ENCODE data around the gene CDC20.
"Not testable (repeated sequence)": the region's sequence is repeated elsewhere in the genome, so short reads cannot be mapped to it uniquely, and the experiment has no call there.

CDC20 gene

GRCh38 chr1:43358121-43358745, 548 bp upstream of the CDC20 start:
- H3K9me3 ChIP-seq (ENCODE audit: control insufficient read depth, insufficient read depth, low read length), result no peaks in the 10 kb centered on the region
- H3K4me1 ChIP-seq (ENCODE audit: insufficient read depth, low read length), result peaks cover 4% of the 10 kb centered on the region; the same call in 1 of the 2 replicates
- peak overlapping the region; percentile 95 for H3K9ac ChIP-seq (ENCODE audit: low read depth, low read length)
- H3K36me3 ChIP-seq (ENCODE audit: insufficient read depth, low read length), result peaks cover 23% of the 10 kb centered on the region

- peaks cover 28% of the 10 kb centered on the region for H3K36me3 ChIP-seq (ENCODE audit: insufficient read depth, low read length)
- peaks cover 4% of the 10 kb centered on the region; the same call in 1 of the 2 replicates for H3K4me1 ChIP-seq (ENCODE audit: insufficient read depth, low read length)
- no peaks in the 10 kb centered on the region for H3K9me3 ChIP-seq (ENCODE audit: control insufficient read depth, insufficient read depth, low read length)
- H3K9ac ChIP-seq (ENCODE audit: low read depth, low read length), result peak overlapping the region; percentile 62
These were observed 915 bp downstream of the CDC20 start for GRCh38 chr1:43359696-43360095.

DNA sequence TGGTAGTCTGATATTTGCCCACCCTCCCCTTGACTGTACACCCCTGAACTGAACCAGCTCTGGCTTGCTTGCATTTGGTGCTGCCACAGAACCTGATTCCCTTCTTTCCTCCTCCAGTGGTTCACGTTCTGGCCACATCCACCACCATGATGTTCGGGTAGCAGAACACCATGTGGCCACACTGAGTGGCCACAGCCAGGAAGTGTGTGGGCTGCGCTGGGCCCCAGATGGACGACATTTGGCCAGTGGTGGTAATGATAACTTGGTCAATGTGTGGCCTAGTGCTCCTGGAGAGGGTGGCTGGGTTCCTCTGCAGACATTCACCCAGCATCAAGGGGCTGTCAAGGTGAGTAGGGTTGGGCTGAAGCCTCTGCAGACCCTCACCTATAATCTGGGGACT, 1.8 kb downstream of the CDC20 start:
- peaks cover 29% of the 10 kb centered on the region for H3K36me3 ChIP-seq (ENCODE audit: insufficient read depth, low read length)
- no peaks in the 10 kb centered on the region for H3K9me3 ChIP-seq (ENCODE audit: control insufficient read depth, insufficient read depth, low read length)
- H3K9ac ChIP-seq (ENCODE audit: low read depth, low read length), result no peak overlapping the region
- H3K4me1 ChIP-seq (ENCODE audit: insufficient read depth, low read length), result peaks cover 4% of the 10 kb centered on the region; the same call in 1 of the 2 replicates

DNA sequence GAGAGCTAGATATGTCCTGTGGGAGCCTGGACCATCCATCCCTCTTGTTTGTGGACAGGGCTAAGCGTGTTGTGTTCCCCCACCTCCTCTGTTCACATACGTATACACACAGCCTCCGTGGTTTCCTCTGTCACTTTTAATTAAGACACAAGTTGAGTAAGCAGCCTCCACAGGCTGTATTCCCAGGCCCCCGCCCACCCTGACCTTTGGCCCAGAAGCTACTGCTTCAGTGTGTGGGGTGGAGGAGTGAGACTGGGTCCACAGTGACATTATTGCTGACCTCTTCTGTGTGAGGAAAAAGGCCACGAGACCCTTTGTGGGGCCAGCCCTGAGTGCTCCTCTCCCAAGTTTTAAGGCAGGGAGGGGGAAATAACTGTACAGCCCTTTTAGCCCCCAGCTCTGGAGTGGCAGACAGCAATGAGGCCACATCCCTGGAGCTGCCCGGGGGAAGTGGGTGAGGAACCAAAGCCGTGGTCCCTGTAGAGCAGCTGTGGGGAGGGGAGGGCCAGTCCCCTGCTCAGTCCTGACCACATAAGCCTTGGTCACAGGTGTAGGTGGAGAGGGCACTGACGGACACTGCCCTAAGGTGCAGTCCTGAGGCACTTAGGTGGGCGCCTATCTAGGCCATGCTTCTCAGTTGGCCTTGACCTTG, 4.6 kb downstream of the CDC20 start:
- peaks cover 29% of the 10 kb centered on the region for H3K36me3 ChIP-seq (ENCODE audit: insufficient read depth, low read length)
- H3K4me1 ChIP-seq (ENCODE audit: insufficient read depth, low read length), result peaks cover 9% of the 10 kb centered on the region; the same call in 1 of the 2 replicates
- H3K9ac ChIP-seq (ENCODE audit: low read depth, low read length), result no peak overlapping the region

GRCh38 chr1:43363935-43364525, 5.2 kb downstream of the CDC20 start:
- Histone ChIP-seq H3K36me3 (ENCODE audit: insufficient read depth, low read length) (peaks cover 29% of the 10 kb centered on the region), H3K9me3 (ENCODE audit: control insufficient read depth, insufficient read depth, low read length) (no peaks in the 10 kb centered on the region), H3K4me1 (ENCODE audit: insufficient read depth, low read length) (peaks cover 12% of the 10 kb centered on the region; the same call in 1 of the 2 replicates), H3K9ac (ENCODE audit: low read depth, low read length) (no peak overlapping the region)

More for the DNA sequence above, 4.6 kb downstream of the CDC20 start:
- H3K9me3 ChIP-seq (ENCODE audit: control insufficient read depth, insufficient read depth, low read length), result no peaks in the 10 kb centered on the region

- Histone ChIP-seq H3K4me1 (ENCODE audit: insufficient read depth, low read length) (peaks cover 11% of the 10 kb centered on the region; the same call in 1 of the 2 replicates), H3K36me3 (ENCODE audit: insufficient read depth, low read length) (peaks cover 20% of the 10 kb centered on the region), H3K9ac (ENCODE audit: low read depth, low read length) (no peak overlapping the region), H3K9me3 (ENCODE audit: control insufficient read depth, insufficient read depth, low read length) (no peaks in the 10 kb centered on the region)
These were observed 6.9 kb downstream of the CDC20 start for GRCh38 chr1:43365678-43366077.

- H3K4me1 ChIP-seq (ENCODE audit: insufficient read depth, low read length), result peaks cover 8% of the 10 kb centered on the region; the same call in 1 of the 2 replicates
- peaks cover 15% of the 10 kb centered on the region for H3K36me3 ChIP-seq (ENCODE audit: insufficient read depth, low read length)
- H3K9ac ChIP-seq (ENCODE audit: low read depth, low read length), result peak overlapping the region; percentile 85; the same call in 1 of the 2 replicates
- no peaks in the 10 kb centered on the region for H3K9me3 ChIP-seq (ENCODE audit: control insufficient read depth, insufficient read depth, low read length)
These were observed 7.4 kb downstream of the CDC20 start for GRCh38 chr1:43366179-43366578.

DNA sequence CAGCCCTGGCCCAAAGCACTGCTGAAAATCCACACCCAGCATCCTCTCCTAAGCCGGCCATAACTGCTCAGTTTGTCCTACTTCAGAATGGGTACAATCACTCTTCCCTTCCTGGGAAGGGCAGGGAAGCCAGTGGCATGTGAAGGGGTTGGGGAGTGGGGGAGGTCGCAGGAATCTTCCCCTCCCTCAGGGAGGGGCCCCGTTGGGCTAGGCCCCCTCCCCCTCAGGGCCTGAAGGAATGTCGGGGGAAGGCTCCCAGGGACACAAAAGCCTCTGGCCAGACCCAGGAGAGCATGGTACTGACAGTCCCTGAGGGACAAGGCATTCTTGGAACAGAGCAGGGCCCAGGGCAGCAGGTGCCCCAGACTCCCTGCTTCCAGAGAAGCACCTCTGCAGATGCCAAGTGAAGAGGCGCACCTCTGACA, 7.8 kb downstream of the CDC20 start:
- Histone ChIP-seq H3K36me3 (ENCODE audit: insufficient read depth, low read length) (peaks cover 12% of the 10 kb centered on the region), H3K9me3 (ENCODE audit: control insufficient read depth, insufficient read depth, low read length) (no peaks in the 10 kb centered on the region), H3K9ac (ENCODE audit: low read depth, low read length) (peak overlapping the region; percentile 85; the same call in 1 of the 2 replicates), H3K4me1 (ENCODE audit: insufficient read depth, low read length) (peaks cover 8% of the 10 kb centered on the region; the same call in 1 of the 2 replicates)

DNA sequence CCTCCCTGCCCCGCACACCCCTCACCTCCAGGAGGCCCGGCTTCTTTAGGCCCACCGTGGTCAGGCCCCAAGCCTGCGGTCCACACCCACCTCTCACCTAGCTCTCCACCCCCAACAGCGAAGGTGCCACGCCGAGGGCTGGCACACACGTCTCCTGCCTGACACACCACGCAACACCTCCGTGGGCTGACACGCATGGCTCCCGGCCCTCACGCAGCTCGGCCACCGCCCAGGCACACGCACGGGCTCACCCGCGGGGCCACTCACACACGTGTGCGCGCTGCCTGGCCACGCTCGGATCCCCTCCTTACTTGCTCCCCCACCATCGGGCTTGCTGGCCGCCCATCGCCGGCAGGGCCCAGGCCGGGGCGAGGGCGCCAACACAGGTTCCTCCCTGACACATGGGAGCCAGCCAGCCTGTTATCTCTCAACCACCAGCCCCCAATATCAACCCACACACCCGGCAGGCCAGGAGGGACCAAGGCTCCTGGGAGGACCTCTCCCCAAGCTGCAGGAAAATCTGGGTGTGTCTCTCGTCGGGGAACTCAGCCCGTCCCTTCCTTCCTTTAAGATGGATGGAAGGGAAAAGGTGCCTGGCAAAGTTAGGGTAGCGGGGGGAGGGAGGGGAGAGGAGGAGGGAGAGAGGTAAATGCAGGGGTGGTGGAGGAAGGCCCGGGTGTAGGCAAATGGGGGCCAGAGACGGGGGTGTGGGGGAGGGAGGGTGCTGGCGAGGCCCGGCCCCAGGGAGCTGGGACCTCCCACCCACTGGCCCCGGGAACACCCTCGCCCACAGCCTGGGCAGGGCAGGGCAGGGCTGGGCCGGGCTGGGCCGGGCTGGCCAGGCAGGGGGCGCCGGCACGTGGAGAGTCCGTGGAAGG, 8.5 kb downstream of the CDC20 start:
- H3K9ac ChIP-seq (ENCODE audit: low read depth, low read length), result peak overlapping the region; percentile 85
- peaks cover 6% of the 10 kb centered on the region for H3K36me3 ChIP-seq (ENCODE audit: insufficient read depth, low read length)
- peaks cover 8% of the 10 kb centered on the region; the same call in 1 of the 2 replicates for H3K4me1 ChIP-seq (ENCODE audit: insufficient read depth, low read length)
- no peaks in the 10 kb centered on the region for H3K9me3 ChIP-seq (ENCODE audit: control insufficient read depth, insufficient read depth, low read length)

DNA sequence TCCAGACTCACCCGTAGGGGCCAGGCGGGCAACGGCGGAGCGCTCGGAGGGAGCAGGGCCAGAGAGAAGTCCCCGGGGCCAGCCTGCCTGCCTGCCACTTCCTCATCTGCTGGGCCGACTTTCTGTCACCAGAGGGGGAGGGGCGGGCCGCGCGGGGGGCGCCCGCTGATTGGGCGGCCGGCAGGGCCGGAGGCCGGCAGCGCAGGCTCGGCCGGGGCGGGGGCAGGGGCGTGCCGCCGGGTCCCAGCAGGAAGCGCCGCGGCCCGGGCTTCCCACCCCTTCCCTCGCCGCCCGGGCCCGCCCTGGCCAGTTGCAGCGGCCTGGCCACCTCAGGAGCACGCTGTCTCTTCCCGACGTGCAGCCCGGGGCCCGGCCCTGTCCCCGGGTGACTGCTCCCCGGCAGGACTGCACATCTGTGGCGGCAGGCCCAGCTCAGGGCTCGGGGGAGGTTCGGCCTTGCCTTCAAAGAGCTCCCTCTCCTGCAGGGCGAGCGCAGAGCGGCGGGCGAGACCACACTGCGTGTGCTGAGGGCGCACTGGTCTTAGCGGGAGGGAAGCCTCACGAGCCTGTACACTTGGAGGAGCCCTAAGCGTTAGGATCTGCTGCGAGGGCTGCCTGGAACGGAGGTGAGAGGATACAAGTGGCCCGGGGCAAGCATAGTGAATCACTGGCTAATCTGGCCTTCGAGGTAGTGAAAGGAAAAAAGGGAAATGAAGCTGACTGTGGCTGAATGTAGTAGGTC, 9.3 kb downstream of the CDC20 start, which contains the start of gene ELOVL1:
TSS of gene ELOVL1 (minus strand) at position 108 of the 742 bp plus-strand sequence. CDS start 2,402 bp downstream, outside the sequence.
- peak within 1 kb of the TSS; percentile 85 for H3K9ac ChIP-seq (ENCODE audit: low read depth, low read length)
- H3K9me3 ChIP-seq (ENCODE audit: control insufficient read depth, insufficient read depth, low read length), result no peaks in the 10 kb centered on the region
- H3K36me3 ChIP-seq (ENCODE audit: insufficient read depth, low read length), result peaks cover 6% of the 10 kb centered on the region
- H3K4me1 ChIP-seq (ENCODE audit: insufficient read depth, low read length), result peaks cover 12% of the 10 kb centered on the region; the same call in 1 of the 2 replicates

GRCh38 chr1:43368646-43369020, 9.9 kb downstream of the CDC20 start:
- H3K9ac ChIP-seq (ENCODE audit: low read depth, low read length), result peak overlapping the region; percentile 85
- H3K4me1 ChIP-seq (ENCODE audit: insufficient read depth, low read length), result peaks cover 12% of the 10 kb centered on the region; the same call in 1 of the 2 replicates
- no peaks in the 10 kb centered on the region for H3K9me3 ChIP-seq (ENCODE audit: control insufficient read depth, insufficient read depth, low read length)
- H3K36me3 ChIP-seq (ENCODE audit: insufficient read depth, low read length), result peaks cover 6% of the 10 kb centered on the region; the same call in 1 of the 2 replicates

GRCh38 chr1:43369779-43370178, 11.0 kb downstream of the CDC20 start:
- peaks cover 12% of the 10 kb centered on the region; the same call in 1 of the 2 replicates for H3K4me1 ChIP-seq (ENCODE audit: insufficient read depth, low read length)
- H3K9ac ChIP-seq (ENCODE audit: low read depth, low read length), result not testable (repeated sequence)

GRCh38 chr1:43370564-43370963, 11.8 kb downstream of the CDC20 start:
- no peak overlapping the region for H3K9ac ChIP-seq (ENCODE audit: low read depth, low read length)
- H3K4me1 ChIP-seq (ENCODE audit: insufficient read depth, low read length), result peaks cover 12% of the 10 kb centered on the region; the same call in 1 of the 2 replicates
- no peaks in the 10 kb centered on the region for H3K9me3 ChIP-seq (ENCODE audit: control insufficient read depth, insufficient read depth, low read length)
- H3K36me3 ChIP-seq (ENCODE audit: insufficient read depth, low read length), result no peaks in the 10 kb centered on the region

More at GRCh38 chr1:43369779-43370178, 11.0 kb downstream of the CDC20 start:
- not testable (repeated sequence) for H3K9me3 ChIP-seq (ENCODE audit: control insufficient read depth, insufficient read depth, low read length); H3K36me3 ChIP-seq (ENCODE audit: insufficient read depth, low read length)

Measured in ES-I3 (cell line).